ENCODE data around the gene CEBPG. TPM values are rescaled to one million over a fixed set of nuclear protein-coding genes. Genes with fewer than 3 reads are reported as not detected.

CEBPG gene
- total RNA-seq, 1 experiment from 2014 or later, result 51.1 TPM

- H3K9me2 ChIP-seq (ENCODE audit: insufficient read depth), result no peaks in the 10 kb centered on the region
- no peak overlapping the region for H3K9ac ChIP-seq (ENCODE audit: low read length)
- POLR2A ChIA-PET, result interaction anchor here (1.6 kb wide), 1 partner anchor 81 kb away, joined by 3 read pairs; no protein-coding TSS in a partner anchor
- DNase-seq (ENCODE audit: low read depth, low spot score), result no peak
- H3K36me3 ChIP-seq (ENCODE audit: control insufficient read depth in 1 of 2, insufficient read depth in 2 of 2, low read length in 2 of 2), result peaks cover 6 to 16% of the 10 kb centered on the region in 2 experiments; a peak in 3 of 4 replicates
- CTCF ChIA-PET, result interaction anchor here (1.5 kb wide), 1 partner anchor 167 kb away, joined by 3 read pairs; no protein-coding TSS in a partner anchor
- TF ChIP-seq CTCF (IDR thresholded peaks at IDR 0.05 in 2 of 3, conservative IDR thresholded peaks at IDR 0.05 in 1 of 3; ENCODE audit: borderline replicate concordance in 1 of 3, insufficient read depth in 1 of 3, low read depth in 2 of 3, low read length in 2 of 3) (no peak), MAX (IDR thresholded peaks at IDR 0.05) (no peak), RAD21 (IDR thresholded peaks at IDR 0.05; ENCODE audit: low read depth) (no peak), SIN3A (IDR thresholded peaks at IDR 0.05; ENCODE audit: low read depth) (no peak), POLR2AphosphoS5 (IDR thresholded peaks at IDR 0.05; ENCODE audit: low read depth, low read length) (no peak), TCF7L2 (IDR thresholded peaks at IDR 0.05; ENCODE audit: borderline replicate concordance, extremely low read depth, insufficient read depth, insufficient read length) (no peak), SP1 (IDR thresholded peaks at IDR 0.05; ENCODE audit: low read depth) (no peak), YY1 (IDR thresholded peaks at IDR 0.05; ENCODE audit: extremely low read depth, insufficient replicate concordance, low read depth, low read length) (no peak), FOSL1 (IDR thresholded peaks at IDR 0.05; ENCODE audit: low read depth) (no peak), JUND (IDR thresholded peaks at IDR 0.05) (no peak), CEBPB (IDR thresholded peaks at IDR 0.05; ENCODE audit: low read depth) (no peak), SRF (IDR thresholded peaks at IDR 0.05; ENCODE audit: low read depth) (no peak), REST (IDR thresholded peaks at IDR 0.05; ENCODE audit: low read depth) (no peak), ELF1 (IDR thresholded peaks at IDR 0.05; ENCODE audit: borderline replicate concordance, low read depth) (no peak), EGR1 (IDR thresholded peaks at IDR 0.05; ENCODE audit: low read depth) (no peak), EZH2phosphoT487 (IDR thresholded peaks at IDR 0.05; ENCODE audit: borderline replicate concordance) (no peak)
- peaks cover 87% of the 10 kb centered on the region for H3K79me2 ChIP-seq (ENCODE audit: insufficient read depth, low read length)
- no peak overlapping the region for H3K4me2 ChIP-seq (ENCODE audit: low read length)
- H3K4me3 ChIP-seq (replicated peaks in 1 of 2; ENCODE audit: low read depth in 1 of 2, low read length in 2 of 2), result no peak overlapping the region
- peaks cover 11 to 16% of the 10 kb centered on the region in 2 experiments for H3K4me1 ChIP-seq (ENCODE audit: control insufficient read depth in 1 of 2, insufficient read depth in 2 of 2, low read length in 2 of 2)
- no TSS peak for BruUV-seq (replicated peaks)
- ATAC-seq, result no peak
- no peak overlapping the region for H2AFZ ChIP-seq (ENCODE audit: low read depth, low read length, poor library complexity, severe bottlenecking)
- RAD21 ChIA-PET (ENCODE audit: low non-redundant PET in 1 of 2, low total read pairs in 2 of 2, uncharacterized antibody in 2 of 2, unreplicated experiment in 2 of 2), result no interaction called here
- no peaks in the 10 kb centered on the region for H3K27me3 ChIP-seq (ENCODE audit: insufficient read depth, low read length)
- peaks cover 17% of the 10 kb centered on the region; the same call in 1 of the 2 replicates for H4K20me1 ChIP-seq (ENCODE audit: insufficient read depth)
- no peaks in the 10 kb centered on the region for H3K9me3 ChIP-seq (ENCODE audit: control insufficient read depth in 1 of 2, insufficient read depth in 1 of 2, low read depth in 1 of 2, low read length in 2 of 2)
- intact Hi-C loops (cut with micrococcal nuclease), result no loop called here
- no peak overlapping the region for H3K27ac ChIP-seq (ENCODE audit: low read depth, low read length)
These were observed 7.6 kb downstream of the CEBPG start for GRCh38 chr19:33381101-33381500.
